ENCODE results near the gene ZBTB7C.

GRCh38 chr18:48142353-48142752 lies 266.8 kb downstream of the ZBTB7C start:
- TF ChIP-seq CTCF (optimal IDR thresholded peaks at IDR 0.05 in 1 of 3, IDR thresholded peaks at IDR 0.05 in 1 of 3, conservative IDR thresholded peaks at IDR 0.05 in 1 of 3; ENCODE audit: extremely low read depth in 1 of 3, insufficient read depth in 2 of 3, low read length in 3 of 3) (no peak), EZH2 (IDR thresholded peaks at IDR 0.05; ENCODE audit: low read length) (no peak)
